SU-DHL-6 (cell line): ENCODE results near the gene CYP1A1.

ENCODE experiments used
- EZH2phosphoT487 ChIP-seq: fragments of 200-600 bp; sonication (generic), shearing (Covaris generic); conservative IDR thresholded peaks from 2 replicates; pipeline ENCODE4 v1.6.1; 2018; ENCODE audit warnings: mild to moderate bottlenecking, antibody characterized with exemption, low read length, moderate library complexity, mixed read lengths
- TF ChIP-seq, protein P1 (sequence below): fragments of 200-600 bp; sonication (generic); IDR thresholded peaks from one replicate; pipeline ENCODE4 v1.5.1; 2017; ENCODE audit warnings: antibody characterized with exemption, mild to moderate bottlenecking, low read length, moderate library complexity; ENCODE audit not compliant: insufficient read depth, poor library complexity, severe bottlenecking

DNA sequence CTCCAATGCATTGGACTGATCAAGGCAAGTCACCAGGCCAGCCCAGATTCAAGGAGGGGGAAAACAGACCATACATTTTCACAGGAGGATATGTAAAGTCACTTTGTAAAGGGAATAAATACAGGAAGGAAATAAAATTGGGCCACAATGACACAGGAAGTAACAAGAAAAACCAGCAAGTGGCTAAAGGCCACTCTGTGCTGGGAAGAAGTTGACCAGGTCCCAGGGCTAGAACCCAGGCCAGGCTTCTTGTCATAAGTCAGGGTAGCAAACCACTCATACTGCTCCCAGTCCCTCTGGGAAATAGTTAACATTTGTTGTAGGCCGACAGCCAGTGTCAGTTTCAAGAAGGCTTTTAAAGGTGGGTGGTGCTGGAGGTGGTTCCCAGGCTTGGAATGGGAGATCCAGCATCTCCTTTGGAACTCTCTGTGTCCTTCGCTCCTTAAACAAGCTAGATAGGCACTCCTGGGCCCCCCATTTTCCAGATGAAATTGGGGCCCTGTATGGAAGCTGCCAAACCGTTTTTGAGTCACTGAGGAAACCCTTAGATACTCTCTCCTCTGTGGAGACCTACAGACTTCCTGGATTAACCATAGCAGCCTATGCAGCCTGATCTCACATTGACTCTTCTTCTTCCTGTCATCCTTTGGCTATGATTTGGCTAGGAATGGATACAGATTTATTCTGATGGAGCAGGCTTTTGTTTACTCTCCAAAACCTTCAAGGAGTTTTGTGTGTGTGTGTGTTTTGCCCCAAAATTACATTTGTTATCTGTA lies 14.8 kb downstream of the CYP1A1 start:
- no peak for TF ChIP-seq EZH2phosphoT487
- TF ChIP-seq, protein P1, sequence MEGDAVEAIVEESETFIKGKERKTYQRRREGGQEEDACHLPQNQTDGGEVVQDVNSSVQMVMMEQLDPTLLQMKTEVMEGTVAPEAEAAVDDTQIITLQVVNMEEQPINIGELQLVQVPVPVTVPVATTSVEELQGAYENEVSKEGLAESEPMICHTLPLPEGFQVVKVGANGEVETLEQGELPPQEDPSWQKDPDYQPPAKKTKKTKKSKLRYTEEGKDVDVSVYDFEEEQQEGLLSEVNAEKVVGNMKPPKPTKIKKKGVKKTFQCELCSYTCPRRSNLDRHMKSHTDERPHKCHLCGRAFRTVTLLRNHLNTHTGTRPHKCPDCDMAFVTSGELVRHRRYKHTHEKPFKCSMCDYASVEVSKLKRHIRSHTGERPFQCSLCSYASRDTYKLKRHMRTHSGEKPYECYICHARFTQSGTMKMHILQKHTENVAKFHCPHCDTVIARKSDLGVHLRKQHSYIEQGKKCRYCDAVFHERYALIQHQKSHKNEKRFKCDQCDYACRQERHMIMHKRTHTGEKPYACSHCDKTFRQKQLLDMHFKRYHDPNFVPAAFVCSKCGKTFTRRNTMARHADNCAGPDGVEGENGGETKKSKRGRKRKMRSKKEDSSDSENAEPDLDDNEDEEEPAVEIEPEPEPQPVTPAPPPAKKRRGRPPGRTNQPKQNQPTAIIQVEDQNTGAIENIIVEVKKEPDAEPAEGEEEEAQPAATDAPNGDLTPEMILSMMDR = no peak
